Activated B cell treated with CpG ODN at 0.5 μM for 24 hours (primary cell): Measurements from ENCODE around the gene TBC1D3B. TPM values are rescaled to one million over a fixed set of nuclear protein-coding genes. Genes with fewer than 3 reads are reported as not detected.
A peak's percentile ranks its signal among the peaks of the same experiment; 100 is the strongest.

Experiments
- ATAC-seq: fragments of 200-7000 bp; cut with Tn5 transposase; one replicate; pipeline ENCODE4 v1.10.0; 2021; ENCODE audit warnings: low read depth, mild to moderate bottlenecking, moderate library complexity
- CTCF ChIA-PET: fragments of 350-600 bp; sonication (Branson Sonifier 250); formaldehyde crosslinking; loops from one replicate; lab custom pipeline; 2021; ENCODE audit warnings: antibody characterized with exemption; lab: Charles Lee
- POLR2A ChIA-PET: fragments of 350-600 bp; sonication (Branson Sonifier 250); formaldehyde crosslinking; loops from one replicate; lab custom pipeline; 2021; ENCODE audit warnings: antibody characterized with exemption; lab: Charles Lee
- DNase-seq: peaks from one replicate; pipeline ENCODE4 v3.0.0; 2022
- H3K27ac Mint-ChIP-seq: one replicate; pipeline ENCODE4 v1.8.0; 2020; ENCODE audit warnings: mixed read lengths
- H3K27me3 Mint-ChIP-seq: one replicate; pipeline ENCODE4 v1.8.0; 2021; ENCODE audit warnings: mixed read lengths
- H3K36me3 Mint-ChIP-seq: one replicate; pipeline ENCODE4 v1.8.0; 2021; ENCODE audit warnings: low read depth, mixed read lengths
- H3K4me1 Mint-ChIP-seq: one replicate; pipeline ENCODE4 v1.8.0; 2021; ENCODE audit warnings: mixed read lengths
- H3K4me3 Mint-ChIP-seq: one replicate; pipeline ENCODE4 v1.8.0; 2020; ENCODE audit warnings: mild to moderate bottlenecking, mixed read lengths
- H3K9me3 Mint-ChIP-seq: one replicate; pipeline ENCODE4 v1.8.0; 2020; ENCODE audit warnings: mixed read lengths
- CTCF ChIP-seq: fragments of 200-600 bp; IDR thresholded peaks from one replicate; pipeline ENCODE4 v1.8.0; 2022; ENCODE audit warnings: antibody characterized with exemption, mild to moderate bottlenecking
- intact Hi-C: fragments of 100-400 bp; cut with micrococcal nuclease; formaldehyde crosslinking; loops from one replicate; pipeline ENCODE4 v1.15.1; 2024
- total RNA-seq: library from RNA; stranded (reverse); gene quantifications from 2 replicates; pipeline ENCODE4 v1.2.3, GENCODE V29; 2022

TBC1D3B gene
- total RNA-seq, 1 donor from 2014 or later, result 12.8 TPM

GRCh38 chr17:36148559-36149295 lies 27.7 kb downstream of the TBC1D3B start:
- CTCF ChIA-PET, result interaction anchor here (0.6 to 11.8 kb wide), 31 partner anchors 11 to 337 kb away, joined by 3 to 481 read pairs (median 5); partner anchors contain the start of genes CCL15, CCL16, CCL3 and CCL4
- peaks cover 49% of the 10 kb centered on the region for H3K4me1 Mint-ChIP-seq
- POLR2A ChIA-PET, result interaction anchor here (1.0 to 1.8 kb wide), 4 partner anchors 25 to 173 kb away, joined by 3 to 10 read pairs (median 6); partner anchors contain the start of gene CCL3
- peak; percentile 86 for TF ChIP-seq CTCF
- DNase-seq, result peak; percentile 60
- peaks cover 5% of the 10 kb centered on the region for H3K27me3 Mint-ChIP-seq
- H3K9me3 Mint-ChIP-seq, result no peaks in the 10 kb centered on the region
- peak overlapping the region; percentile 25 for H3K4me3 Mint-ChIP-seq
- ATAC-seq, result peak; percentile 87
- intact Hi-C loops, result loop anchor here (1.0 to 5.0 kb wide), 7 partner anchors 58 to 334 kb away; partner anchors contain the start of gene CCL3
- no peaks in the 10 kb centered on the region for H3K36me3 Mint-ChIP-seq
- H3K27ac Mint-ChIP-seq, result peak overlapping the region; percentile 36

- H3K27ac Mint-ChIP-seq, result no peak overlapping the region
- peaks cover 5% of the 10 kb centered on the region for H3K27me3 Mint-ChIP-seq
- no peak for TF ChIP-seq CTCF
- H3K4me3 Mint-ChIP-seq, result no peak overlapping the region
- ChIA-PET CTCF (interaction anchor here (1.1 to 11.8 kb wide), 7 partner anchors 15 to 338 kb away, joined by 3 to 481 read pairs (median 9); partner anchors contain the start of genes CCL16 and CCL23), POLR2A (interaction anchor here (0.5 kb wide), 1 partner anchor 342 kb away, joined by 3 read pairs; no protein-coding TSS in a partner anchor)
- intact Hi-C loops, result loop anchor here (5.0 kb wide), 1 partner anchor 335 kb away; no protein-coding TSS in a partner anchor
- H3K9me3 Mint-ChIP-seq, result no peaks in the 10 kb centered on the region
- peaks cover 41% of the 10 kb centered on the region for H3K4me1 Mint-ChIP-seq
- no peaks in the 10 kb centered on the region for H3K36me3 Mint-ChIP-seq
- ATAC-seq (no peak), DNase-seq (no peak)
These were observed 28.8 kb downstream of the TBC1D3B start for GRCh38 chr17:36147601-36148000.

- H3K9me3 Mint-ChIP-seq, result no peaks in the 10 kb centered on the region
- H3K27me3 Mint-ChIP-seq, result peaks cover 5% of the 10 kb centered on the region
- intact Hi-C loops, result loop anchor here (5.0 kb wide), 1 partner anchor 337 kb away; no protein-coding TSS in a partner anchor
These were observed 31.3 kb downstream of the TBC1D3B start for GRCh38 chr17:36144981-36145729.

GRCh38 chr17:36144014-36144413 lies 32.4 kb downstream of the TBC1D3B start:
- no peak for ATAC-seq
- H3K27ac Mint-ChIP-seq, result no peak overlapping the region
- TF ChIP-seq CTCF, result no peak
- ChIA-PET POLR2A (interaction anchor here (1.3 kb wide), 1 partner anchor 11 kb away, joined by 3 read pairs; no protein-coding TSS in a partner anchor), CTCF (interaction anchor here (0.9 to 11.8 kb wide), 4 partner anchors 10 to 169 kb away, joined by 3 to 481 read pairs (median 4); partner anchors contain the start of gene CCL16)
- peaks cover 40% of the 10 kb centered on the region for H3K4me1 Mint-ChIP-seq
- H3K27me3 Mint-ChIP-seq, result peaks cover 2% of the 10 kb centered on the region
- no peaks in the 10 kb centered on the region for H3K9me3 Mint-ChIP-seq
- no peak for DNase-seq
- intact Hi-C loops, result no loop called here
- H3K4me3 Mint-ChIP-seq, result no peak overlapping the region
- H3K36me3 Mint-ChIP-seq, result no peaks in the 10 kb centered on the region

More at GRCh38 chr17:36144981-36145729, 31.3 kb downstream of the TBC1D3B start:
- Mint-ChIP-seq H3K4me3 (no peak overlapping the region), H3K4me1 (peaks cover 47% of the 10 kb centered on the region), H3K36me3 (no peaks in the 10 kb centered on the region), H3K27ac (no peak overlapping the region)
- ChIA-PET POLR2A (interaction anchor here (0.9 to 1.1 kb wide), 2 partner anchors 53 to 73 kb away, joined by 3 read pairs; no protein-coding TSS in a partner anchor), CTCF (interaction anchor here (1.5 to 11.8 kb wide), 3 partner anchors 55 to 170 kb away, joined by 4 to 481 read pairs (median 76); partner anchors contain the start of genes CCL16 and CCL3)
- ATAC-seq (no peak), DNase-seq (no peak)
- no peak for TF ChIP-seq CTCF
